AML-193 (cell line): ENCODE results near the gene HILPDA.
"Not testable (repeated sequence)": the region's sequence is repeated elsewhere in the genome, so short reads cannot be mapped to it uniquely, and the experiment has no call there.

Source experiments
- DNase-seq, 2 experiments: peaks; one replicate each; lab custom pipeline; 2025; lab: John Stamatoyannopoulos, UW

HILPDA gene

DNA sequence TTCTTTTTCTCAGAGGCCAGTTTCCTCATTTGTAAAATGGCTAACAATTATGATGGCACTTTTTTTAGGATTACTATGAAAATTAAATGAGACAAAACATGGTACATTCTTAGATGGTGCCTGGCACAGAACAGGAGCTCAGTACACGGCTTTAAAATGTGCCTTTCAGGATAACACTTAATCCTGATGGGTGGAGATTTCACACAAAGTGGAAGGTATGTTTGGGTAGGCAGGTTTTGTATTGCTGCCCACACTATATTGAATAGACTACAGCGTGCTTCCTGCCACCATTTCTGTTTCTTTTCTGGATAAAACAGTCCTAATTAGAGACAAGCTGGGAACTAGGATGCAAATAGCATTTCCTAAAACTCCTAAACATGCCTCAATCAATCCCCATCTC is 23.9 kb upstream of the HILPDA start:
- DNase-seq = no peak

- DNase-seq = no peak
Observed at GRCh38 chr7:128434413-128435326, 21.0 kb upstream of the HILPDA start.

GRCh38 chr7:128435327-128435686 is 20.4 kb upstream of the HILPDA start:
- DNase-seq = no peak

DNA sequence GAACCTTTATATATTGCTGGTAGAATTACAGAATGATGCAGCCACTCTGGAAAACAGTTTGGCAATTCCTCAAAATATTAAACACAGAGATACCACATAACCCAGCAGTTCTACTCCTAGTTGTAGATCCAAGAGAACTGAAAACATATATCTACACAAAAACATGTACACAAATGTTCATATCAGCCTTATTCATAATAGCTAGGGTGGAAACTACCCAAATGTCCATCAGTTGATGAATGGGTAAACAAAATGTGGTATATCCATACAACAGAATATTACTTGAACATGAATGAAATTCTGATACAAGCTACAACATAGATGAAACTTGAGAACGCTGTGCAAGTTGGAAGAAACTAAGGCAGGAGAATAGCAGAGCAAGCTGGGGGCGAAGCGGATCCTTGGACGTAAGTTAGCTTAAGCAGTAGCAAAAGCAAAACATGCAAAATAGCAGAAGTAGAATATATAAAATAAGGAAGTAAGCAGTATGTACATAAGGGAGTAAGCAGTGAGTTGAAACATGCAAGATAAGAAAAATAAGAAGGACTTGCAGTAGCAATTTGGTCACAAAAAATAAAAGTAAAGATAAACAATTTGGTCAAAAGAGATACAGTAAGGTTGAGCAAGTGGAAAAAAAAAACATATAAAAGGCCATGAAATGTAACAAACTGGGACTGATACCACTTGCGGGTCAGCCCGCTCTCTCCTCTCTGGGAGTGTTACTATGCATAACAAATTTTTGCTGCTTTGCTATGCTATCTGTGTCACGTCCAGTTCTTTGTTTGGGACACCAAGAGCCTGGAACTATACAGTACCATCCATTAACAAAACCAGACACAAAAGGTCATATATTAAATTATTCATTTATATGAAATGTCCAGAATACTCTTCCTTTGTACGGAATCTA is 18.0 kb upstream of the HILPDA start:
- DNase-seq = peak; percentile 72 to 82

GRCh38 chr7:128442356-128442755 is 13.3 kb upstream of the HILPDA start:
- no peak for DNase-seq

GRCh38 chr7:128443831-128444600 is 11.7 kb upstream of the HILPDA start:
- DNase-seq = no peak

DNA sequence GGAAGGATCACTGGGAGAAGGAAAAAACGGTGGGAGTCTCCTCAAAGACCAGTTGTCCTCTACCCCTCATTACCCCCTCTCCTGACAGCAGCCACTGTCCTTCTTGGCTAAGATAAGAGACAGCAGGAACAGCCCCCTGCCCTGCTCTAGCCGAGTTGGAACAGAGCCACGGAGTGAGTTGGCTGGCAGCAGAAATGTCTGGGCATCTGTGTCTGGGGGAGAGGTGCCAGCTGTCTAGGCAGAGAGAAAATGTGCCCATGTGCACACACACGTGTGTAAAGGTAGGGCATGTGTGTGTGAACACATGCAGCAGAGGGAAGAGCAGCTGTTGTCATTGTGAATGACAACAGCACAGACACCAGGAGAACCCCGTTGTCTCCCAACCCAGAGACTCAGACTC is 9.4 kb upstream of the HILPDA start:
- no peak for DNase-seq

- DNase-seq = no peak
Observed at GRCh38 chr7:128447941-128448564, 7.6 kb upstream of the HILPDA start.

- DNase-seq = no peak
Observed at GRCh38 chr7:128448751-128449302, 6.9 kb upstream of the HILPDA start.

DNA sequence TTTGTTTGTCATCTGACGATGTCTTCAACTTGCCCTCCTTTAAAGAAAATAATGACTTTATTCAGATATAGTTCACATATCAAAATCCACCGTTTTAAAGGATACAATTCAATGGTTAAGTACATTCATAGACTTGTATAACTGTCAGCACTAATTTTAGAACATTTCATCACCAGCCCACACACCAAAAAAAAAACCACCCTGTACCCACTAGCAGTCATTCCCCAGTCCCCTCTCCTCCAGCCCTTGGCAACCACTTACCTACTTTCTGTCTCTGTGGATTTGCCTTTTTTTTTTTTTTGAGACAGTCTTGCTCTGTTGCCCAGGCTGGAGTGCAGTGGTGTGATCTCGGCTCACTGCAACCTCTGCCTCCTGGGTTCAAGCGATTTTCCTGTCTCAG is 5.3 kb upstream of the HILPDA start:
- no peak for DNase-seq

DNA sequence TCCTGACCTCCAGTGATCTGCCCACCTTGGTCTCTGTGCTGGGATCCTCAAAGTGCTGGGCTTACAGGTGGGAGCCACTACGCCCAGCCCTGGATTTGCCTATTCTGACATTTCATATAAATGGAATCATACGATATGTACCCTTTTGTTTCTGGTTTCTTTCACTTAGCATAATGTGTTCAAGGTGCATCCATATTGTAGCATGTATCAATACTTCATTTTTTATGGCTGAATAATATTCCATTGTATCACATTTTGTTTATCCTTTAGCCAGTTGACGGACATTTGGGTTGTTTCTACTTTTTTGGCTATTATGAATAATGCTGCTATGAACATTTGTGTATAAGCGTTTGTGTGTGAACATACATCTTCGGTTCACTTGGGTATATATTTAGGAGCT is 4.8 kb upstream of the HILPDA start:
- DNase-seq = no peak

GRCh38 chr7:128452552-128452951 is 3.1 kb upstream of the HILPDA start:
- no peak for DNase-seq

DNA sequence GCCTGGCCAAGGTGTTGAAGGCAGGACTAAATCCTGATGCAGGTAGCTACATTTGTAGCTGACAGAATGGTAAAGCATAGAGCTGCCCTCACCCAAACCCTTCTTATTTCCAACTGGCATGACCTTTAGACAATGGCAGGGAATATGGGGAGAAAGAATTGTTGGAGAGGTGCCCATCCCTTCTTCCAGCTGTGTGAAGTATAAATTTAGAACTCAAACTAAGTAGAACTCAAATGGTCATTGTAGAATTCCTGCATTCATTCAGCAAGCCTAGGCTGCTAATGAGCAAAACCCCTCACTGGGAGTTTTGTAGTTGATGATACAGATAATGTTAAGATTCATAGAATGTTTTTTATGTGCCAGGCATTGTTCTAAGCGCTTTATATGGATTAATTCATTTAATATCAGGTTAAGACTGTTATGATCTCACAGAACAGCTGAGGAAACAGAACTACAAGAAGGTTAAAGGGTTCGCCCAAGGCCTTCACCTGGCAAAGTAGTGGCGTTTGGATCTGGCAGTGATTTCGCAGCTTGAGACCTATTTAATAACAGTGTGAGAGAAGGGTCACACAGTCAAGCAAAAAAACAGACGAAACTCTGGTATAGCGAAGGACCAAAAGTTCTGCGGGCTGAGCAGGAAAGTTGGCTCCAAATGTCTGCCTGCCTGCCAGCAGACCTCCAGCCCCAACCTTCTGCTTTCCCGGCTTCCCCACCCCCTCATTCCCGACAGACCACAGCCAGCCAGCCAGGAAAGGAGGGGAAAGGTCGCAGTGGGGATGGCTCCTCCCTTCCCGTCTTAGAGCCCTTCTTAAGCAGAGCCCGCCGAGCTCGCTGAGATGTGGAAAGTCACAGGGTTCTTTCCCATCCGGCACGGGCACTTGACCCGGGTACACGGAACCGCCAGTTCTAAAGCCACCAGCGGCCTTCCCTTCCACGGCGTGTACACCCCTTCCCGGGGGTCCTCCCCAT is 1.6 kb upstream of the HILPDA start:
- no peak for DNase-seq

- peak in 1 of 2 experiments; percentile 20 for DNase-seq
Observed at GRCh38 chr7:128454808-128455542, 703 bp upstream of the HILPDA start.

- no peak for DNase-seq
Observed at GRCh38 chr7:128456255-128456725, 612 bp downstream of the HILPDA start.

- DNase-seq = not testable (repeated sequence)
Observed at GRCh38 chr7:128457385-128457784, 1.7 kb downstream of the HILPDA start.

DNA sequence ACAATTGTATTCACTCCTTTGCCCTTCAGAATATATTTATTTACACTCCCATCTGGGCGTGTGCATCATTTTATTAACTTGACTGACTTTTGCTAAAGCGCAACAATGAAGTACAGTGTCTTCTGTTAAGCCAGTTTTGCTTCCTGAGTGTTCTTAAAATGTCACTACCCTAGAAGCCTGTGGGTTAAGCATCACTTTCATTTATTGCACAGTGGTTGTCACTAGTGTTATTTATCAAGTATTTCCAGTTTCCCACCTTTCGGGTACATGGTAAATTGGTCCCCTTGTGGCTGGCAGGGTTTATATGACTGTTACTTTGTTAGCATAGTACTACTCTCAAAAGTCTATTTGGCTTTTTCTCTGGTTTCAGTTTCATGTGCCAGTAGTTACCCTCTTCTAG is 3.3 kb downstream of the HILPDA start:
- no peak for DNase-seq

- DNase-seq = peak; percentile 70 to 84
Observed at GRCh38 chr7:128459394-128459878, 3.8 kb downstream of the HILPDA start.

DNA sequence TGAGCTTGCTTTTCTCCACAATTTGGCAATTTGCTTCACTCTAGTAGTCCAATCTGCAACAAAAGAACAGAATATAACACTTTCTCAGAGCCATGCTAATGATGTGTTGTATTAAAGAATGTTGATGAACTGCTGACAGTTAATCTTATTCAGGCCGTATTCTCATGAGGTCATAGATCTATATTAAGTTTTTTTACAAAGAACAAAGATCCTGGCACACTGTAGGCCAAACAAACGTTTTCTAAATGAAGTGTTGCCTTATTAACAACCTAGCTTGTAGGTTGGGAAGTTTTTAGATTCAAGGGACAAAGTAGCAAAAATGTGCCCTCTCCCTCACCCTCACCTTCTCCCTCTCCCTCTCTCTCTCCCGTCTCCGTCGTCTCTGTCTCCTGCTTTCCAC is 6.8 kb downstream of the HILPDA start:
- DNase-seq = no peak
